OCI-LY1 (cell line): ENCODE data around the gene IL31RA.

Source experiments
- H2AFZ ChIP-seq: fragments of 200-600 bp; sonication (generic), shearing (Covaris generic); 2 replicates; pipeline ENCODE4 v1.6.0; 2014; ENCODE audit warnings: antibody characterized with exemption, mild to moderate bottlenecking, low read length
- H3F3A ChIP-seq: fragments of 200-600 bp; sonication (generic), shearing (Covaris generic); 2 replicates; pipeline ENCODE4 v1.6.0; 2014; ENCODE audit warnings: mild to moderate bottlenecking, antibody characterized with exemption, low read length, moderate library complexity; ENCODE audit not compliant: insufficient read depth
- H3K27ac ChIP-seq: fragments of 200-600 bp; sonication (generic); 2 replicates; pipeline ENCODE4 v1.5.1; 2014; ENCODE audit warnings: low read length, mixed run types, mild to moderate bottlenecking, low read depth; ENCODE audit not compliant: poor library complexity, severe bottlenecking
- H3K27me3 ChIP-seq: fragments of 200-600 bp; sonication (generic); 2 replicates; pipeline ENCODE4 v1.6.0; 2014; ENCODE audit warnings: antibody characterized with exemption, mild to moderate bottlenecking, low read length, moderate library complexity; ENCODE audit not compliant: insufficient read depth
- H3K36me3 ChIP-seq: fragments of 200-600 bp; sonication (generic); 2 replicates; pipeline ENCODE4 v1.6.1; 2014; ENCODE audit warnings: mild to moderate bottlenecking, antibody characterized with exemption, low read length, moderate library complexity, mixed read lengths; ENCODE audit not compliant: insufficient read depth
- H3K4me1 ChIP-seq: fragments of 200-600 bp; sonication (generic); 2 replicates; pipeline ENCODE4 v1.5.1; 2014; ENCODE audit warnings: mild to moderate bottlenecking, low read length, moderate library complexity; ENCODE audit not compliant: insufficient read depth, severe bottlenecking
- H3K4me2 ChIP-seq: fragments of 200-600 bp; sonication (generic), shearing (Covaris generic); 2 replicates; pipeline ENCODE4 v1.6.1; 2014; ENCODE audit warnings: low read length
- H3K4me3 ChIP-seq: fragments of 200-600 bp; sonication (generic); 2 replicates; pipeline ENCODE4 v1.5.1; 2014; ENCODE audit warnings: low read length, low read depth, mild to moderate bottlenecking, mixed read lengths; ENCODE audit not compliant: poor library complexity, severe bottlenecking
- H3K79me2 ChIP-seq: fragments of 200-600 bp; shearing (Covaris generic); 2 replicates; pipeline ENCODE4 v1.6.1; 2016; ENCODE audit warnings: mixed run types, low read length, mixed read lengths; ENCODE audit not compliant: insufficient read depth
- H3K9ac ChIP-seq: fragments of 200-600 bp; sonication (generic), shearing (Covaris generic); 2 replicates; pipeline ENCODE4 v1.6.1; 2014; ENCODE audit warnings: mild to moderate bottlenecking, low read length, mixed read lengths
- H3K9me2 ChIP-seq: fragments of 200-600 bp; sonication (generic), shearing (Covaris generic); 2 replicates; pipeline ENCODE4 v1.6.1; 2014; ENCODE audit warnings: low read depth, mild to moderate bottlenecking, low read length, mixed read lengths
- H3K9me3 ChIP-seq: fragments of 200-600 bp; shearing (Covaris generic); 2 replicates; pipeline ENCODE4 v1.6.1; 2014; ENCODE audit warnings: low read length, mixed read lengths
- H4K20me1 ChIP-seq: fragments of 200-600 bp; sonication (generic), shearing (Covaris generic); 2 replicates; pipeline ENCODE4 v1.6.0; 2016; ENCODE audit warnings: mild to moderate bottlenecking, low read length; ENCODE audit not compliant: insufficient read depth
- EZH2 ChIP-seq: fragments of 200-600 bp; sonication (generic), shearing (Covaris generic); IDR thresholded peaks from 2 replicates; pipeline ENCODE4 v1.8.0; 2017; ENCODE audit warnings: borderline replicate concordance, mixed run types, mild to moderate bottlenecking, antibody characterized with exemption, low read length, moderate library complexity, mixed read lengths
- TF ChIP-seq, protein P1 (sequence below): fragments of 200-600 bp; sonication (generic), shearing (Covaris generic); IDR thresholded peaks from 2 replicates; pipeline ENCODE4 v1.5.1; 2017; ENCODE audit warnings: mild to moderate bottlenecking, antibody characterized with exemption, low read length, moderate library complexity, mixed read lengths

Gene IL31RA

DNA sequence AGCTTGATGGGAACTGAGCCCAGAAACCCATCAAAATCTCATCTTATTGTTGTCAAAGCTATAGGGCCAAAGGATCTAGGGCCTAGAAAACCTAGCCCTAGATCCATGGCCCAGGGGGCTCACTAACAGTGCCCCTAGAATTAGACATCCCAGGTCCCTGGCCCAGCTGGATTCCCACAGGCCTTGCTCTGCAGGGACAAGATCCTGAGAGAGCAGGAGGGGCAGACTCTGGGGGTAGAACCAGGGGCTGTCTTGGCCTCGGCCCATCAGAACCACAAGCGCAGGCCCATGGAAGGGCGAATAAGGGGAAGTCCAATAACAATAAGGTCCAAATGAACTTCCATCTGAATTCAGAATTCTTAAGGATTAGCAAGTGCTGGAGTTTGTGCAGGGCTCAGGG lies 74.0 kb downstream of the IL31RA start:
- Histone ChIP-seq H3K36me3 (no peaks in the 10 kb centered on the region), H3K27me3 (no peaks in the 10 kb centered on the region), H3K9me2 (no peaks in the 10 kb centered on the region), H3K4me2 (no peak overlapping the region), H2AFZ (no peak overlapping the region), H3K4me3 (no peak overlapping the region), H4K20me1 (no peaks in the 10 kb centered on the region), H3F3A (no peaks in the 10 kb centered on the region), H3K9me3 (no peaks in the 10 kb centered on the region), H3K4me1 (no peaks in the 10 kb centered on the region), H3K27ac (no peak overlapping the region), H3K79me2 (no peaks in the 10 kb centered on the region), H3K9ac (no peak overlapping the region)
- no peak for TF ChIP-seq EZH2
- TF ChIP-seq, protein P1, sequence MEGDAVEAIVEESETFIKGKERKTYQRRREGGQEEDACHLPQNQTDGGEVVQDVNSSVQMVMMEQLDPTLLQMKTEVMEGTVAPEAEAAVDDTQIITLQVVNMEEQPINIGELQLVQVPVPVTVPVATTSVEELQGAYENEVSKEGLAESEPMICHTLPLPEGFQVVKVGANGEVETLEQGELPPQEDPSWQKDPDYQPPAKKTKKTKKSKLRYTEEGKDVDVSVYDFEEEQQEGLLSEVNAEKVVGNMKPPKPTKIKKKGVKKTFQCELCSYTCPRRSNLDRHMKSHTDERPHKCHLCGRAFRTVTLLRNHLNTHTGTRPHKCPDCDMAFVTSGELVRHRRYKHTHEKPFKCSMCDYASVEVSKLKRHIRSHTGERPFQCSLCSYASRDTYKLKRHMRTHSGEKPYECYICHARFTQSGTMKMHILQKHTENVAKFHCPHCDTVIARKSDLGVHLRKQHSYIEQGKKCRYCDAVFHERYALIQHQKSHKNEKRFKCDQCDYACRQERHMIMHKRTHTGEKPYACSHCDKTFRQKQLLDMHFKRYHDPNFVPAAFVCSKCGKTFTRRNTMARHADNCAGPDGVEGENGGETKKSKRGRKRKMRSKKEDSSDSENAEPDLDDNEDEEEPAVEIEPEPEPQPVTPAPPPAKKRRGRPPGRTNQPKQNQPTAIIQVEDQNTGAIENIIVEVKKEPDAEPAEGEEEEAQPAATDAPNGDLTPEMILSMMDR = no peak

DNA sequence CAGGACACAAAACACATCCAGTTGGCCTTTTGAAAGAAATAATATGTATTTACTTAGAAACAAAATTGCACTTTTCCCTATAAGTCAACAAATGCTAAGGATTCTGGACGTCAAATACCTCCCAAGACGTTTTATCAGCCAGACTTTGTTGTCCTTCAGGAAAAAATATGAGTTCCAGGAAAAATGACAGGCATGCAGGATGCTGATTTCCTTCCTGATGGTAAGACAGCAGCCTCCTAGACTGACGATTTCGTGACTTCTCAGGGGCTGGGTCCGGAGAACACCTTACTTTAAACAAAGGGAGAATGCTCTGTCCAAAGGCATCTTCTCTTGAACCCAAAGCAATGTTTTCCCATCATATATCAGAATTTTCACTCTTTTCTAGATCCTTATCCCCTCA lies 74.6 kb downstream of the IL31RA start:
- Histone ChIP-seq H3K27me3 (no peaks in the 10 kb centered on the region), H3K4me1 (no peaks in the 10 kb centered on the region)
- TF ChIP-seq, protein P1 = no peak
- no peak for TF ChIP-seq EZH2

DNA sequence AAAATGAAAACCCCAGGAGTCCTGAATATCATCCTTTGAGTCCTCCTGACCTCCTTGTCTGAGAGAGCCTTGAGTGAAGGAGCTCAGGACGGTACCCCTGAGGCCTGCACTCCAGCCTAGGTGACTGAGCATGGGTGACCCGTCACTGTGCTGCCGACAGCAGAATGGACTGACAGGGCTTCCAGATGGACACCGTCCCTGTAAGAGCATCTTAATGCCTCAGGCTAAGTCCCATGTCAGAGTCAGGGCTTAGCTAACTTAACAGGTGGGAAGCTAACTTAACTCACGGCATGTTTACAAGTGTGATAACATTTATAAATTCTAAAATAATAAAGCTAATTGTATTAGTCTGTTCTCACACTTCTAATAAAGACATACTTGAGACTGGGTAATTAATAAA lies 75.3 kb downstream of the IL31RA start:
- Histone ChIP-seq H3K4me3 (no peak overlapping the region), H3K4me2 (no peak overlapping the region), H3K9me2 (no peaks in the 10 kb centered on the region), H2AFZ (no peak overlapping the region), H3K79me2 (no peaks in the 10 kb centered on the region), H3K4me1 (no peaks in the 10 kb centered on the region), H4K20me1 (no peaks in the 10 kb centered on the region), H3K9ac (no peak overlapping the region), H3K27me3 (no peaks in the 10 kb centered on the region), H3F3A (no peaks in the 10 kb centered on the region), H3K27ac (no peak overlapping the region), H3K9me3 (no peaks in the 10 kb centered on the region), H3K36me3 (no peaks in the 10 kb centered on the region)
- TF ChIP-seq, protein P1 = no peak
- no peak for TF ChIP-seq EZH2

More for the DNA sequence above, 74.6 kb downstream of the IL31RA start:
- H3K9me3 ChIP-seq = no peaks in the 10 kb centered on the region
- no peak overlapping the region for H3K4me3 ChIP-seq
- H3K27ac ChIP-seq = no peak overlapping the region
- no peaks in the 10 kb centered on the region for H4K20me1 ChIP-seq
- no peaks in the 10 kb centered on the region for H3K79me2 ChIP-seq
- H3F3A ChIP-seq = no peaks in the 10 kb centered on the region
- H3K4me2 ChIP-seq = no peak overlapping the region
- no peaks in the 10 kb centered on the region for H3K36me3 ChIP-seq
- H2AFZ ChIP-seq = no peak overlapping the region
- H3K9me2 ChIP-seq = no peaks in the 10 kb centered on the region
- no peak overlapping the region for H3K9ac ChIP-seq
